ENCODE measurements around the gene FCN3. TPM values are rescaled to one million over a fixed set of nuclear protein-coding genes. Genes with fewer than 3 reads are reported as not detected.

The FCN3 gene
- total and polyA plus RNA-seq, 9 of the 15 experiments (the other 6 are each of a cell fraction or from before 2014, with no cell fraction given), result 0.49 TPM; not detected in 8

DNA sequence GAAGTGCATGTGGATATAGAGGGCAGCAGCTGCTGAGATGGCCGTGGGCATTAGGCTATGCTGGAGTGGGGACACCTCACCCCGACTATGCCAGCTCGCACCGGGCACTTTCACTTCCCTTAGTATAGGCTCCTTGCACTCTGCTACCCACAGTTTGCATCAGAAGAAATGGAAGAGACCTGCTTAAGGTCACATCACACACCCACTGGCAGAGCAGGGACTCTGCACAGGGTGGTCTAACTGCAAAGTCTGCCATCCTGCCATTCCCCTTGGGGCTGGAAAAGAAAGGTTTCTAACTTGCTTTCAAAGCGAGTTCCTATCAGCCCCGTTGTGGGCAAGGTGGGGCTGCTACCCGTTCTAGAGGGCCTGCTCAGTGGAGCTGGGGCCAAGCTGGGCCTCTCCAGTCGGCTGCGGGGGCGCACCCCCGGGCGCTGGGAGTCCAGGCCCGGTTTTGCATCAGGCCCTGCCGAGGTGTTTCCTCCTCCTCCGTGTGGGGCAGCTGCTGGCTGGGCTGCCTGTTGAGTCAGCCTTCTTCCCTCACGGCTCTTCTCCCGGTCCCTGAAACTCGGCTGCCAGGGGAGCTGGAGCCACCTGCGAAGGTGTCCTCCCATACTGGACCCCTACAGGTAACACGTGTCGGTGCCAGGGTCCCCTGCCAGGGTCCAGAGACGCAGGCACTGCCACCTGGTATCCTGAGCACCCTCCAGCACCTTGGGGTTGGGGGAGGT, 32.9 kb downstream of the FCN3 start, which contains the start of gene SYTL1 (continued):
- TF ChIP-seq ETV5 (CRISPR knock-in tag; IDR thresholded peaks at IDR 0.05; ENCODE audit: low read depth) (0 out of 2 replicates have a peak, but pooled peaks have one; percentile 6), NCOA2 (IDR thresholded peaks at IDR 0.05; ENCODE audit: partially characterized antibody in 2 of 2) (no peak), PHTF2 (CRISPR knock-in tag; IDR thresholded peaks at IDR 0.05) (no peak), FOXJ3 (CRISPR knock-in tag; IDR thresholded peaks at IDR 0.05) (no peak), SIN3B (IDR thresholded peaks at IDR 0.05; ENCODE audit: low read depth) (no peak), TRIM24 (IDR thresholded peaks at IDR 0.05) (no peak), ZNF586 (CRISPR knock-in tag; conservative IDR thresholded peaks at IDR 0.05) (no peak), NBN (IDR thresholded peaks at IDR 0.05; ENCODE audit: low read depth) (no peak), SAFB2 (IDR thresholded peaks at IDR 0.05; ENCODE audit: borderline replicate concordance, low read depth, low read length, severe bottlenecking) (no peak), ARID2 (IDR thresholded peaks at IDR 0.05) (no peak)
- TF ChIP-seq, protein P1, sequence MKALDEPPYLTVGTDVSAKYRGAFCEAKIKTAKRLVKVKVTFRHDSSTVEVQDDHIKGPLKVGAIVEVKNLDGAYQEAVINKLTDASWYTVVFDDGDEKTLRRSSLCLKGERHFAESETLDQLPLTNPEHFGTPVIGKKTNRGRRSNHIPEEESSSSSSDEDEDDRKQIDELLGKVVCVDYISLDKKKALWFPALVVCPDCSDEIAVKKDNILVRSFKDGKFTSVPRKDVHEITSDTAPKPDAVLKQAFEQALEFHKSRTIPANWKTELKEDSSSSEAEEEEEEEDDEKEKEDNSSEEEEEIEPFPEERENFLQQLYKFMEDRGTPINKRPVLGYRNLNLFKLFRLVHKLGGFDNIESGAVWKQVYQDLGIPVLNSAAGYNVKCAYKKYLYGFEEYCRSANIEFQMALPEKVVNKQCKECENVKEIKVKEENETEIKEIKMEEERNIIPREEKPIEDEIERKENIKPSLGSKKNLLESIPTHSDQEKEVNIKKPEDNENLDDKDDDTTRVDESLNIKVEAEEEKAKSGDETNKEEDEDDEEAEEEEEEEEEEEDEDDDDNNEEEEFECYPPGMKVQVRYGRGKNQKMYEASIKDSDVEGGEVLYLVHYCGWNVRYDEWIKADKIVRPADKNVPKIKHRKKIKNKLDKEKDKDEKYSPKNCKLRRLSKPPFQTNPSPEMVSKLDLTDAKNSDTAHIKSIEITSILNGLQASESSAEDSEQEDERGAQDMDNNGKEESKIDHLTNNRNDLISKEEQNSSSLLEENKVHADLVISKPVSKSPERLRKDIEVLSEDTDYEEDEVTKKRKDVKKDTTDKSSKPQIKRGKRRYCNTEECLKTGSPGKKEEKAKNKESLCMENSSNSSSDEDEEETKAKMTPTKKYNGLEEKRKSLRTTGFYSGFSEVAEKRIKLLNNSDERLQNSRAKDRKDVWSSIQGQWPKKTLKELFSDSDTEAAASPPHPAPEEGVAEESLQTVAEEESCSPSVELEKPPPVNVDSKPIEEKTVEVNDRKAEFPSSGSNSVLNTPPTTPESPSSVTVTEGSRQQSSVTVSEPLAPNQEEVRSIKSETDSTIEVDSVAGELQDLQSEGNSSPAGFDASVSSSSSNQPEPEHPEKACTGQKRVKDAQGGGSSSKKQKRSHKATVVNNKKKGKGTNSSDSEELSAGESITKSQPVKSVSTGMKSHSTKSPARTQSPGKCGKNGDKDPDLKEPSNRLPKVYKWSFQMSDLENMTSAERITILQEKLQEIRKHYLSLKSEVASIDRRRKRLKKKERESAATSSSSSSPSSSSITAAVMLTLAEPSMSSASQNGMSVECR (CRISPR knock-in tag; IDR thresholded peaks at IDR 0.05), result 0 out of 2 replicates have a peak, but pooled peaks have one; percentile 38
- TF ChIP-seq, protein P2, sequence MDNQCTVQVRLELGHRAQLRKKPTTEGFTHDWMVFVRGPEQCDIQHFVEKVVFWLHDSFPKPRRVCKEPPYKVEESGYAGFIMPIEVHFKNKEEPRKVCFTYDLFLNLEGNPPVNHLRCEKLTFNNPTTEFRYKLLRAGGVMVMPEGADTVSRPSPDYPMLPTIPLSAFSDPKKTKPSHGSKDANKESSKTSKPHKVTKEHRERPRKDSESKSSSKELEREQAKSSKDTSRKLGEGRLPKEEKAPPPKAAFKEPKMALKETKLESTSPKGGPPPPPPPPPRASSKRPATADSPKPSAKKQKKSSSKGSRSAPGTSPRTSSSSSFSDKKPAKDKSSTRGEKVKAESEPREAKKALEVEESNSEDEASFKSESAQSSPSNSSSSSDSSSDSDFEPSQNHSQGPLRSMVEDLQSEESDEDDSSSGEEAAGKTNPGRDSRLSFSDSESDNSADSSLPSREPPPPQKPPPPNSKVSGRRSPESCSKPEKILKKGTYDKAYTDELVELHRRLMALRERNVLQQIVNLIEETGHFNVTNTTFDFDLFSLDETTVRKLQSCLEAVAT (IDR thresholded peaks at IDR 0.05), result no peak
- TF ChIP-seq, protein P3, sequence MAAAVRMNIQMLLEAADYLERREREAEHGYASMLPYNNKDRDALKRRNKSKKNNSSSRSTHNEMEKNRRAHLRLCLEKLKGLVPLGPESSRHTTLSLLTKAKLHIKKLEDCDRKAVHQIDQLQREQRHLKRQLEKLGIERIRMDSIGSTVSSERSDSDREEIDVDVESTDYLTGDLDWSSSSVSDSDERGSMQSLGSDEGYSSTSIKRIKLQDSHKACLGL (CRISPR knock-in tag; IDR thresholded peaks at IDR 0.05; ENCODE audit: borderline replicate concordance, poor library complexity, severe bottlenecking), result no peak
- TF ChIP-seq, protein P4, sequence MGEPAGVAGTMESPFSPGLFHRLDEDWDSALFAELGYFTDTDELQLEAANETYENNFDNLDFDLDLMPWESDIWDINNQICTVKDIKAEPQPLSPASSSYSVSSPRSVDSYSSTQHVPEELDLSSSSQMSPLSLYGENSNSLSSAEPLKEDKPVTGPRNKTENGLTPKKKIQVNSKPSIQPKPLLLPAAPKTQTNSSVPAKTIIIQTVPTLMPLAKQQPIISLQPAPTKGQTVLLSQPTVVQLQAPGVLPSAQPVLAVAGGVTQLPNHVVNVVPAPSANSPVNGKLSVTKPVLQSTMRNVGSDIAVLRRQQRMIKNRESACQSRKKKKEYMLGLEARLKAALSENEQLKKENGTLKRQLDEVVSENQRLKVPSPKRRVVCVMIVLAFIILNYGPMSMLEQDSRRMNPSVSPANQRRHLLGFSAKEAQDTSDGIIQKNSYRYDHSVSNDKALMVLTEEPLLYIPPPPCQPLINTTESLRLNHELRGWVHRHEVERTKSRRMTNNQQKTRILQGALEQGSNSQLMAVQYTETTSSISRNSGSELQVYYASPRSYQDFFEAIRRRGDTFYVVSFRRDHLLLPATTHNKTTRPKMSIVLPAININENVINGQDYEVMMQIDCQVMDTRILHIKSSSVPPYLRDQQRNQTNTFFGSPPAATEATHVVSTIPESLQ (CRISPR knock-in tag; IDR thresholded peaks at IDR 0.05), result no peak
- TF ChIP-seq, protein P5, sequence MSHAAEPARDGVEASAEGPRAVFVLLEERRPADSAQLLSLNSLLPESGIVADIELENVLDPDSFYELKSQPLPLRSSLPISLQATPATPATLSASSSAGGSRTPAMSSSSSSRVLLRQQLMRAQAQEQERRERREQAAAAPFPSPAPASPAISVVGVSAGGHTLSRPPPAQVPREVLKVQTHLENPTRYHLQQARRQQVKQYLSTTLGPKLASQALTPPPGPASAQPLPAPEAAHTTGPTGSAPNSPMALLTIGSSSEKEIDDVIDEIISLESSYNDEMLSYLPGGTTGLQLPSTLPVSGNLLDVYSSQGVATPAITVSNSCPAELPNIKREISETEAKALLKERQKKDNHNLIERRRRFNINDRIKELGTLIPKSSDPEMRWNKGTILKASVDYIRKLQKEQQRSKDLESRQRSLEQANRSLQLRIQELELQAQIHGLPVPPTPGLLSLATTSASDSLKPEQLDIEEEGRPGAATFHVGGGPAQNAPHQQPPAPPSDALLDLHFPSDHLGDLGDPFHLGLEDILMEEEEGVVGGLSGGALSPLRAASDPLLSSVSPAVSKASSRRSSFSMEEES (CRISPR knock-in tag; IDR thresholded peaks at IDR 0.05), result no peak
- TF ChIP-seq, protein P6, sequence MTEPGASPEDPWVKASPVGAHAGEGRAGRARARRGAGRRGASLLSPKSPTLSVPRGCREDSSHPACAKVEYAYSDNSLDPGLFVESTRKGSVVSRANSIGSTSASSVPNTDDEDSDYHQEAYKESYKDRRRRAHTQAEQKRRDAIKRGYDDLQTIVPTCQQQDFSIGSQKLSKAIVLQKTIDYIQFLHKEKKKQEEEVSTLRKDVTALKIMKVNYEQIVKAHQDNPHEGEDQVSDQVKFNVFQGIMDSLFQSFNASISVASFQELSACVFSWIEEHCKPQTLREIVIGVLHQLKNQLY (CRISPR knock-in tag; conservative IDR thresholded peaks at IDR 0.05), result no peak
